SIG-M5 (cell line): ENCODE results near the gene RNF224.
A peak's percentile ranks its signal among the peaks of the same experiment; 100 is the strongest.

Experiments used
- DNase-seq: peaks from one replicate; lab custom pipeline; 2025; lab: John Stamatoyannopoulos, UW

RNF224 gene

GRCh38 chr9:137192448-137192780, 34.9 kb upstream of the RNF224 start:
- no peak for DNase-seq

DNA sequence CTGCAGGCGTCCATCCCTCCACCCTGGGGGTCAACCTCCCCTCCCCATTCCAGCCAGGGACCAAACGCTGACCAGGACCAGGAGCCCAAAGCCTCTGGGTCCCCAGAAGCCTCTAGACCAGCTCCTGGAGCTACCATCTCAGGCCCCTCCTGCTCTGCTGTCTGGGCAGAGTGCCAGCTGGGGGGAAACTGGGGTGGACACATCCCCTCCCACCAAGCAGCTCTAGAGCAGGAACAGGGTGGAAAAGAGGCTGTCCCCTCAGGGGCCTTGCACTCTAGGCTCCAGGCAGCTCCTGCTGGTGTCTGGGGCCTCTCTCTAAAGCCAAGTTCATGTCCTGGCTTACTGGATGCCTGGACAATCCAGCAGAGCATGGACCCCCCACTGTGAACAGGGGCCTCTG, 34.4 kb upstream of the RNF224 start:
- DNase-seq, result no peak

- no peak for DNase-seq
Measured at GRCh38 chr9:137193771-137194170, 33.5 kb upstream of the RNF224 start.

- no peak for DNase-seq
Measured at GRCh38 chr9:137194388-137194787, 32.9 kb upstream of the RNF224 start.

- no peak for DNase-seq
Measured at GRCh38 chr9:137194909-137195308, 32.4 kb upstream of the RNF224 start.

DNA sequence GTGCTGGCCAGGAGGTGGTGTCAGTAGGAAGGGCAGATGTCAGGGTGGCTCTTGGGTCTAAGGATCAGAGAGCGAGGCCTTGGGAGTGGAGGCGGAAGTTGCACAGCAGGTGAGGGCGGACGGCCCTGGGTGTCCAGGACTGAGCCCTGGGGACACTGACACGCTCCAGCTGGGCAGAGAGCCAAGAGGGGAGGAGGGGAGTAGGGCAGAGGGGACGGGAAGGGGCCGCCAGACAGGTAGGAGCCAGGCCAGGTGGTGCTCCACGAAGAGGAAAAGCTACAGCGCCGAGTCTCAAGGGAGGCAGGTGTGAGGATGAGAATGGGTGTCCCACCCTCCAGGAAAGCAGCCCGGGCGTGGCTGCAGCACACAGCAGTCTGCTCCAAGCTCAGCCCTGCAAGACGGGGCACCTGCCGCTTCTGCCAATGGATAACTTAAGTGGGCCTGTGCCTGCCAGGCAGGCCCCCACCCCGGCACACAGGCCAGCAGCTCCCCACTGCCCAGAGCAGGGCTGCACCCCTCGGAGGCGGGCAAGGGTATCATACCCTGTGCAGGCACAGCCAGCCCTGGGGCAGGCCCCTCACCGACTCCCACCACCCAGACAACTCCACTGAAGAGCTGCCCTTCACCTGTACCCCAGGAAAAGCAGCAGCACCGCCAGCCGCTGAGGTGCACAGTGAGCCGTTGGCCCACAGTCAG, 31.6 kb upstream of the RNF224 start:
- DNase-seq, result no peak

- no peak for DNase-seq
Measured at GRCh38 chr9:137198051-137198901, 29.0 kb upstream of the RNF224 start.

DNA sequence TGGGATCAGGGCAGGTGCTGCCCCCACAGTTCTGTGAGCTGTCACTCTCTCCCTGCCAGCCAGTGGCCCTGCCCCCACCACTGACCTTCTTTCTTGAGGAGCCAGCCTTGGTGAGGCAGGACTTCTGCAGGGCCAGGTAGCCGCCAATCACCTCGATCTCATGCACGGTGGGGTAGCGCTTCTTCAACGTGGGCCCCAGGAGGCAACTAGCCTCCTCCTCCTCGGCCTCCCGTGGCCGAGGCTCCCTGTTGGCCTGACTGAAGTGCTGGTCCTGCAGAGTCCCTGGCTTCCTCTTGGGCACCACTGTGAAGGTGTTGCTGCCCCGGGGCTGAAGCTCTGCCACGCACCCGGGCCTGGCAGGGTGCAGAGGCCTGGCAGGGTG, 28.4 kb upstream of the RNF224 start:
- no peak for DNase-seq

DNA sequence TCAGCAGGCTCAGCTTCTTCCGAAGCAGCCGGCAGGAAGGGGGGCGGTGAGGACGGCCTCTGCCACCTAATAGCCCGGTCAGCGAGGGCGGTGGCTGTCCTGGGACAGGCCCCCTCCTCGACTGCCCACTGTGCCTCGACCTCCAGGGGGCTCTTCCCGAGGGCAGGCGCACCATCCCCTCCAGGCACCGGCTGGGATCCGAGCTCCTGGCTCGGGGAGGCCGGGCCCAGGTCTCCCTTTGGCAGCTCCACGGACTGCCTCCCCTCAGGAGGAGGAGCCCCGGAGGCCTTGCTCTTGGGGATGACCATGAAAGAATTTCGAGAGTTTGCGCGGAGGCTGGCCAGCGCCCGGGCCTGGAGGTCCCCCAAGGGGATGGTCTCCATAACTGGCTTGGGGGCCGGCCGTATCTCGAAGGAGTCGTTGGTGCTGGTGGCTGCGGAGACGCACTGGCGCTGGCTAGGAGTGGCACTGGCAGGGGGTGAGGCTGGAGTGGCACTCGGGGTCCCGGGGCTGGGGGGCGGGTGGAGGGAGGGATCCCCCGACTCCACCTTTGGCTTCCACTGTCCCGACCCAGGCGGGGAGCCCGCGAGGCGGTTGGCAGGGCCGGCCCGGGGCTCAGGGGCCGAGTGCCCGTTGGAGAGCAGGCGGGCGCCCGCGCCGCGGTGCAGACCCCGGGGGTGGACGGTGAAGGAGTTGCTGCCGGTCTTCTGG, 27.7 kb upstream of the RNF224 start:
- DNase-seq, result no peak

DNA sequence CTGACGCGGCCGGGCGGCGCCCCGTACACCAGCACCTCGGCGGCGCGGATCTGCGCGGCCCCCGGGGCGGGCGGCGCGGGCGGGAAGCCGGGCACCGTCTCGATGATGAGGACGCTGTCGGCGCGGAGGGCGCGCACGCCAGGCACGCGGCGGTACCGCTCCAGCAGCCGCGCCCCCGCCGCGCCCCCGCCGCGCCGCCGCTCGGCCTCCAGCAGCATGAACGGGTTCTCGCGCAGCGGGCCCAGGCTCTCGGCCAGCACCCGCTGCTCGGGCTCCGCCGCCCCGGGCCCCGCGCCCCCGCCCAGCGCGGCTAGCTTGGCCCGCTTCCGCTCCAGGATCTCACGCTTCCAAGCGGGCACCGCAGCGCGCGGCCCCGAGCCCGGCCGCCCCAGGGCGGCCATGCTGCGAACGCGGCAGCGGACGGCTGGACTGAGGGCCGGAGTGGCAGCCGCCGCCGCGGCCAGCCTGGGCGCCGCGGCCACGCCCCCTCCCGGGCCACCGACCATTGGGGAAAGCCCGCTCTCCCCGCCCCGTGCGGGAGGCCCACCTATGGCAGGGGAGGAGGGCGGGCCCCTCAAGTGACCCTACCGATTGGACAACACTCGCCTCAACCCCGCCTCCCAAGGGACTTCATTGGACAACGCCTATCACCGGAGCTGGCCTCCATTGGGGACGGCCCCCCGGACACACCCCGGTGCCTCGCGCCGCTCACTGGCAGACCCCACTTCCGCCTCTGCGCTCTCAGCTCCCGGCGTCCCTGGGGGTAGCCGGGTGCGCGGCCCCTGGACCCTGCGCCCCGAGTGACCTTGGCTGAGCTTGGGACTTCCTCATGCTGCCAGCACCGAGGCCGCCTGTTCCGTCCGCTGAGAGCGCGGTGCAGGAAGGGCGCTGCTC, 26.7 kb upstream of the RNF224 start, which contains the start of gene TPRN:
Gene TPRN (minus strand): TSS at position 431 of the 894 bp plus-strand sequence. CDS start 30 bp downstream, at position 401.
- peak; percentile 78 for DNase-seq

DNA sequence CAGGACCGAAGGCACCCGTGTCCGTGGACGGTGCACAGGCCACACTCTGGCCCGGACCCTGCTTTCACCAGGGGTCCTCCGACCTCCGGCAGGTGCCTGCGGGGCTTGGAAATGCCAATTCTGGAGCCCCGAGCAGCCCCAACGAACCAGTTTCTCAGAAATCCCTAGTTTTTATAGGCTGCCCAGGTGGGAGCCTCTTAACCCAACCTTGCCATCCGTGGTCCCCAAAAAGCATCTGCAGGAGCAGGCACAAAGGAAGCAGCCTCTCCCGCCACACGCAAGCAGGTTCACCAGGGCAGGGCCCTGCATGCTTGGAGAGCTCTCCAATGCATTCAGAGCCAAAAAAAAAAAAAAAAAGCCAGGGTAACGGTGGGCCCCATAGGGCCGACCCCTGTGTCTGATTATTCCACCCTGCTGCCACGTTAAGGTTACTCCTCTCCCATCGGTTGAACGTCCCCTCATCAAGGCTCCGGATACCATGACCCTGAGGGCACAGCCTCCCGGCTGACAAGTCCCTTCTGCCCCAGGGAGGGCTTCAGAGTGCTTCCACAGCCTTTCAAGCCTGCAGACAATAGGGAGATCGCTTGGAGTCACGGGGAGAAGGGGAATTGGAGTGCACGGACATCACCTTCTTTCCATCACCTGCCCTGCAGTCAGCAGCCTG, 26.0 kb upstream of the RNF224 start:
- no peak for DNase-seq

- no peak for DNase-seq
Measured at GRCh38 chr9:137202966-137203365, 24.3 kb upstream of the RNF224 start.

DNA sequence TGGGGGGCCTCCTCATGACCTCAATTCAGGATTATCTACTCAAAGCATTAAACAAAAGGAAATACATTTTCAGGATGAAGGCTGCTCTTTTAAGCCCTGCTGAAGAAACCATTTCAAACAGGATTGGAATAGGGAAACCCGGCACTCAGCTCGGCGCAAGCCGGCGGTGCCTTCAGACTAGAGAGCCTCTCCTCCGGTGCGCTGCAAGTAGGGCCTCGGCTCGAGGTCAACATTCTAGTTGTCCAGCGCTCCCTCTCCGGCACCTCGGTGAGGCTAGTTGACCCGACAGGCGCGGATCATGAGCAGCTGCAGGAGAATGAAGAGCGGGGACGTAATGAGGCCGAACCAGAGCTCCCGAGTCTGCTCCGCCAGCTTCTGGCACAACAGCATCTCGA, 22.6 kb upstream of the RNF224 start:
- DNase-seq, result no peak

- DNase-seq, result peak; percentile 19
Measured at GRCh38 chr9:137205126-137206069, 21.9 kb upstream of the RNF224 start, which contains the start of the genes NDOR1 and TMEM203. Gene NDOR1, plus strand, starts transcription at chr9:137205700. Its CDS starts 78 bp downstream, at chr9:137205778. Gene TMEM203, minus strand, starts transcription at chr9:137205648. Its CDS starts 234 bp downstream, at chr9:137205414.

DNA sequence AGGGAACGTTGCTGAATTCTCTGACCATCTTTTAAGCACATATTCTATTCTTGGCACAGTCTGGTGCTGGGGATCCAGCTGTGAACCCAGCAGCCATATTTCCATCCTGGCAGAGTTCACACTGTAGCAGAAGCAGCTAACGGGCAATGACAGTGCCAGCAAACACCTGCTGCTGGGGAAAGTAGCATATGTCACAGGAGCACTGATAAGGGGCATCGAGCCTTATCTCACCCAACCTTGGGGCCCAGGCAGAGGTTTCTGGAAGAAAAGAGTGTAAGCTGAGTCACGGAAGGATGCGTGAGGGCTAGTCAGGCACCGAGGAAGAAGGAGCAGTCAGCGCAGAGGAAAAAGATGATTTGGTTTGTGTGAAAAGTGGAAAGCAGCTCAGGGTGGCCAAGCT, 20.7 kb upstream of the RNF224 start:
- DNase-seq, result no peak

- DNase-seq, result no peak
Measured at GRCh38 chr9:137211532-137211931, 15.8 kb upstream of the RNF224 start.

DNA sequence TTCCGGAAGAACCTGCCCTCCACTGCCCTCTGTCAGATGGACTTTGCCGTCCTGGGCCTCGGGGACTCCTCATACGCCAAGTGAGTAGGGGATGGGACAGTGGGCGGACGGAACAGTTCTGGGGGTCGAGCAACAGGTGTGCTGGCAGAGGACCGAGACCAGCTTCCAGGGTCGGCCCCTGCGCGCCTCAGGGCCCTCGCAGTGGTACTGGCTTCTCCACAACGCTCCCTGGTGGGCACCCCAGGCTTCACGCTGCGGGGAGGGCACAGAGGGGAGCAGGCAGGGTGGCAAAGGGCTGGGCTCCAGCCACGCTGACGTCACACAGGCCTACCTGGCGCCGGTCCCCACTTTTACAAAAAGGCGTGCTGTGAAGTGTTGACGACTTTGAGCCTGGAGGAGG, 14.8 kb upstream of the RNF224 start:
- DNase-seq, result no peak

DNA sequence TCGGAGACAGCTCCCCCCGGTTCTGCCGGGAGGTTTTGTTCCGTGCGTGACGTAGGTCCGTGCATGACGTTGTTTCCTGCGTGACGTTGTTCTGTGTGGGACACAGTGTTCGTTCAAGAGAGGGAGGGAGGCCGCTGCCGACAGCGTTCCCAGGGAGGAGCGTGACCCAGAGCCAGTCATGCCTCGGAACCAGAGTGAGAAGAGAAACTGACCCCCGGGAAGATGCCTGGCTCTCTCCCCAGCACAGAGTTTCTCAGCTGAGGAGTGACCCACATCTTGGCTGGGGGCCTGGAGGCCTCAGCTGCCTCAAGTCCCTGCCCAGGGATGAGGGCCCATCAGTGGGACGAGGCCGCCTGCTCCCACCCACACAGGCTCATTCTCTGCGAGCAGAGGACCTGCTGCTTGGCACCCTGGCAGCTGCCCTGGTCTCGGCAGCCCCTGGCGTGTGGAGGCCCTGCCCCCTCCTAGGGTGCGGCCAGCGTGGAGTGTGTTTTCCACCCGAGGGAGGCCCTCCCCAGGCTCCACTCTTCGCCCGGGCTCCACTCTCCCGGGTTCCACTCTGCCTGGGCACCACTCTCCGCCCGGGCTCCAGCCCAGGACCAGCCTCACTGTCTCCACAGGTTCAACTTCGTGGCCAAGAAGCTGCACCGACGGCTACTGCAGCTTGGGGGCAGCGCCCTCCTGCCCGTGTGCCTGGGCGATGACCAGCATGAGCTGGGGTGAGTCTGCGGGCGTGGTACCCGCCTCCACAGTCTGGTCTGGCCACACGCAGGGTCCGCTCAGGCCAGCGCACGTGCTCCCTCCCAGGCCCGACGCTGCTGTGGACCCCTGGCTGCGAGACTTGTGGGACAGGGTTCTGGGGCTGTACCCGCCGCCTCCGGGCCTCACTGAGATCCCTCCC, 13.9 kb upstream of the RNF224 start:
- no peak for DNase-seq

- no peak for DNase-seq
Measured at GRCh38 chr9:137214620-137215019, 12.7 kb upstream of the RNF224 start.
